HG03457 (cell line): ENCODE measurements around the gene TSPAN9.

ENCODE experiments used
- ATAC-seq: cut with Tn5 transposase; IDR thresholded peaks from one replicate; pipeline ENCODE4 v1.9.1; 2021; ENCODE audit warnings: moderate number of reproducible peaks; ENCODE audit not compliant: unreplicated experiment

TSPAN9 gene

DNA sequence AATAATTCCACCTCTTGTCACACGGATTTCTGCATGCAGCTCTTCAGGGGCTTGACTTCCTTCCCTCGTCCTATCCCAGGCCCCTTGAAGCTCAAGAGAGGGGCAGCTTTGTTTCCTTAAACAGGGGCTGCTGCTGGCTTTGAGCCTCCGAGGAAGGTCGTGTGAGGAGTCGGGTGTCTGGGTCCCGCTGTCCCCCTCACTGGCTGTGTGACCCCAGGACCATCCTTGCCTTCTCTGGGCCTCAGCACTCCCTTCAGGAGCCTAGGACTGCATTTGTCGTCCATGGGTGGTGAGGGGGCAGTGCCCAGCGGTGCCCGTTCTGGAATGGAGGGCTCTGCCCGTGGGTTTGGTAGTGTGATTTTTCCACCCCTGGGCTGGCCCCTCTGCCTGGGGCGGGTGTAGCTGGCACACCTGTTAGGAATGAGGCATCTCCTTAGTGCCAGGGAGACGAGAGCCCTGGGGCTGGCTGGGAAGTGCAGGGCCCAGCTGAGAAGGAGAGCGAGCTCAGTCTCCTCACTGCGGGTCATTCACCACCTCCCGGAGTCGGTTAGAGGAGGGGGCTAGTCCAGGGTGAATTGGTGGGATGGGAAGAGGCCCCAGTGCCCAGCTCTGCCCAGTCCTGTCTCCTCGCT is 60.8 kb downstream of the TSPAN9 start:
- no peak for ATAC-seq

- no peak for ATAC-seq
Observed at GRCh38 chr12:3138941-3139511, 61.8 kb downstream of the TSPAN9 start.

DNA sequence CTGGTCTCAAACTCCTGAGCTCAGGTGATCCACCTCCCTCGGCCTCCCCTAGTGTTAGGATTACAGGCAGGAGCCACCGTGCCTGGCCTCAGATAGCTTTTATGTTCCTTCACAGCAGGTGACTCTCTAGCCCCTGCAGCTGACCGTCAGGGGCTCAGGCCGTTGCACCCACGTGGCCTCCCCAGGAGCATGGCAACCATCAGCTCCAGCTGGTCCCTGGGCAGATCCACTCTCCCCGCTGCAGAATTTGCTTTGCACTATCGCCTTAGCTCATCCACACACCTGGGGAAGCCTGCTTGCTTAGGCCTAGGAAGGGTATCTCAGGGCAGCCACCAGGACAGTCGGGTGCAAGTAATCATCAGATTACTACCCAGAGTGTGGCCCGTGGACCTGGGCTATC is 62.6 kb downstream of the TSPAN9 start:
- no peak for ATAC-seq

DNA sequence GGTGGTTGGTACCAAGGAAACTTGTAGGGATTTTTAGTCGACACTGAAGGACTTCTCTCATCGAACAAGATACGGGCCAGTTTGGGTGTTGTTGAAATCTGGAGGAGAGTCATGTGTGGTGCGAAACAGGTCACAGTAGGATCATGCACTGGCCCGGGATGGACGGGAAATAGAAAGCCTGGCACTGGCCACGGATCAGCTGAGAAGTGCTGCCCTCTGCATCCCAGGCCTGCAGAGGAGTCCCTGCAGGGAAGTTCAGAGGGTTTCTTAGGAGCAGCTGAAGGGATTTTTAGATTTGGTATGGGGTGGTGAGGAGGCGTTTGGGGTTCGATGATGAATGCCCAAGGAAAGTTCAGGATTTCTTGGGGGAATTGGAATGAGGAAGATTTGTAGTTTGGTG is 63.1 kb downstream of the TSPAN9 start:
- no peak for ATAC-seq

- no peak for ATAC-seq
Observed at GRCh38 chr12:3141339-3142321, 64.5 kb downstream of the TSPAN9 start.

DNA sequence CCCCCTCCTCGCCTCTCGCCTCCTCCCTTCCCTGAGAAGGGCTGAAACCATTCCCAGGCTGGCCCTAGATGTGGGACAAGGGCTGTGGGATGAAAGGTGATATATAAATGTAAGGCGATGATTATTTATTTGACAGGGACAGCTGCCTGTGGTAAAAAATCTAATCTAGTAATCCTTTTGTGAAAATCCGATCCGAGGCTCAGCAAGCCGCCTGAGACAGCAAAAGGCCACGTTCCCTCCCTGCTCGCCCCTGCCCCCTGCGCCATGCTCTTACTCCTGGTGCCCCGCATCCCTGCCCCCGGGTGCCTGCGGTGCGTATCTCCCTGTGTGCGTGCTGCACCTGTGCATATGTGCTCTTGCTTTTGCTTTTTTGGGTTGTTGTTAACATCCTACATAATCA is 65.2 kb downstream of the TSPAN9 start:
- no peak for ATAC-seq

DNA sequence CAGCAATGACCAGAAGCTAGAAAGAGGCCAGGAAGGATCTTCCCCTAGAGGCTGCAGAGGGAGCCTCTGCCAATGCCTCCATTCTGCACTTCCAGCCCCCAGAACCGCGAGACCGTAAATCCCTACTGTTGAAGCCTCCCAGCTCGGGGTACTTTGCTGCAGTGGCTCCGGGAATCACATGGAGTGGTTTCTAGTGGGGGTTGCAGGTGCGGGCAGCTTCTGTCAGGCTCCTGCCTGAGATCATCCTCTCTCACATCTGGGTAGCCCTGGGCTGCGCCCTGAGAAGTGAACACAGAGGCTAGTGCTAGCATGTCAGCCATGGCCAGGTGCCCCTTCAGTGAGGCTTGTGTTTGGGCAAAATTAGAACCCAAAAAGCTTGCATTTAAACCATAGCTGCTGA is 67.3 kb downstream of the TSPAN9 start:
- no peak for ATAC-seq

- no peak for ATAC-seq
Observed at GRCh38 chr12:3145033-3145432, 67.9 kb downstream of the TSPAN9 start.

DNA sequence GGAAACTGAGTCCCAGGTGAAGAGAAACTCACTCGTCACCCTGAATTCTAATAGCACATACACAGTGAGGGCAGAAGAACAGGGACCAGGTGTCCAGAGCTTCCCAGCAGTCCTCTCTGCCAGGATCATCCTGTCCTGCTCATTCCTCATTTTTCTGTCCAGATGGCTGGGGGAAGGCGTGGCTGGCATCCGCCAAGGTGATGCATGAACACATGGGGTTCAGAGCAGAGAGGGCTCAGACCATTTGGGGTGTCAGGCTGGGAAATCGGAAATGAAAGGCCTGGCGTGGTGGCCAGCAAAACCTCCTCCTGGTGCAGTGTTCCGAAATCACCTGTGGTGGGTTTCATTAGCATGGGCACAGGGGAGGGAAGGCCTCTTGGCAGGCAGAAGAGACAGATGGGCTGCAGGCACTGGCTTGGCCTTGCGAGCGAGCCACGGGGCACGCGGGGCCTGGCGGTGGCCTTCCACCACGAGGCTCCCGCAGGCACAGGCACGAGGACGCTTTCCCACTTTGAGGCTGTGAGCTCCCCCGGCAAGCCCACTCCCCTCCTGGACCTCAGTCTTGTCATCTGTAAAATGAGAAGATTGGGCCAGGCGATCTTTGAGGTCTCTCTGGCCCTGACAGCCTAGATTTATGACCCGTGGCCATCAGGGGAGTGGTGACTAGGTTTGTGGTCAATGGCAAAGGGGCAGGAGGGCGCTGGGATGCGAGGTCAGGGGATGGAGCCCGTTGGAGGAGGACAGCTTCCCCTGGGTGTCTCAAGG is 68.5 kb downstream of the TSPAN9 start:
- no peak for ATAC-seq

GRCh38 chr12:3147260-3147659 is 70.1 kb downstream of the TSPAN9 start:
- ATAC-seq = no peak

DNA sequence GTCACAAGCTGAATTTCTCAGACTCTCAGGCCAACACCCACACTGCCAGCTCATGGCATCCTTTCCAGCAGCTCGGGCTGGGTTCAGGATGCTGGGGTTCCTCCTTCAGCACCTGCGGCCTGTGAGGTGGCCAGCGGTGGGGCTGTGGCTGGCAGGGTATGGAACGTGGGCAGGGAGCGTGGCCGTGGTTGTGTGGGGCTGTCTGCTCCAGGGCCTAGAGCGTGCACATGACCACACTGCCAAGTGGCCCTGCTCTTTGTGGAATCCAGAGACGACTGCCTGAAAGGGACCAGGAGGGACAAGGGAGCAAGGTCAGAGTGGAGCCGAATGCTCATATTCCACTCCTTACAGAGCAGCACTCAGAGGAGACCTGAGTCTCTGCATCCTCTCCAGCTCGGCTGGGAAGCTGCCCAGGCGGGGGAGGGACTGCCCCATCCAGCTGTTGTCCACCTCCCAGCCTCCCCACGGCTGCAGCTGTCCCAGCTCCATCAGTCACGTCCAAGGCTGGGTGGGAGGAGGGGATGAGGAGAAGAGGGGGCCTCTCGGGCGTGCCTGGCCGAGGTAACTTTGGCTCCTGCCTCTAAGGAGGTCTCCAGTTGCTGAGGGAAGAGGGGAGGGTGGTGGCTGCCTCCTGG is 71.3 kb downstream of the TSPAN9 start:
- ATAC-seq = no peak

GRCh38 chr12:3149515-3150307 is 72.5 kb downstream of the TSPAN9 start:
- no peak for ATAC-seq

DNA sequence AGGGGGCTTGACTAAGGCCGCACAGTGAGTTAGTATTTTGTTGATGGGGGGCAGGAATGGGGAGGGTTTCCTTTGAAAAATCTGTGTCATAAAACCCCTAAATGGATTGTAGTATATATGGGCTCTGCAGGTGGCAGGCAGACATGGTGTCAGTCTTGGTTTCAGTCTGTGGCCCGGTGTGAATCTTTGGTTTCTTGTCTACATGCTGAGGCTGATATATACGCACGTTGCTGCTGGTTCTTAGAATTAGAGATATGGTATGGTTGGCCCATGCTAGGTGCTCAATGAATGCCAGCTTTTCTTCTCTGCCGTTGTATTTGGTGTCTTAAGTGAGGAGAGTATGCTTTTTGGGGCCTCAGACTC is 73.1 kb downstream of the TSPAN9 start:
- no peak for ATAC-seq

DNA sequence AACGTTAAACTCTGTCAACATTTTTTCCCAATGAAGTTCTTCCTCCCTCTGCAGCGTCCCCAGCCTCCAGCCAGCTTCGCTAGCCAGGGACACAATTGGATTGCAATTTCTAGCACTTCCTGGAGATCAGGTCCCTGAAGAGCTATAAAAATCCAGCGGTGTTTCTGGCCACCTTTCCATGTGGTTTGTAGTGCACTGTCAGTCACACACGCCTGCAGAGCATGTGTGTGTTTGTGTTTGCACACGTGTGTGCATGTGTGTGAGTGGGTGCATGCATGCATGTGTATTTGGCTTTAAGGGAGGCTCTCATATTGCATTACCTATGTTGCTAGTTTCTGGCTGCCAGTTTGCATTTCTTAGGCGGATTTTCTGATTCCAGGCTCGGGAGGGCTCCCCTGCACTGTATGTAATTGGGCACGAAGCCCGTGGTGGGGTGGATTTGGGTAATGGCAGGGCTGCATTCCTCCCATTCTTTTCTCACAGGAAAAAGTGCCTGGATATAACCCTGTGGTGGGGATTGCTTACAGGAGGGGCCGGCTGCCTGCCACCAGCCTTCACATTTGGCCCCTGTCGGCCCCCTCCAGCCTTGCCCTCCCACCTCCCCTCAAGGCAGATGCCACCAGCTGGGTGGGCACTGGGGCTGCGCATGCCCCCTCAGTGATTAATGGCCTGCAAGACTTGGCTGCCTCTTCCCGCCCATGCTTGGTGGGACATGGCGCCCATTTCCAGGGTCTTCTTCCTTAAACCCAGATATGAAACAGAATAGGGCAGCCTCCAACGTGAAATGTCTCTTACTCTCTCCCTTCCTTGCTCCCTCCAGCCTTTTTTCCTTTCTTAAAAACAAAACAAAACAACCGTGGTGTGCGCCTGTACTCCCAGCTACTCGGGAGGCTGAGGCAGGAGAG is 74.0 kb downstream of the TSPAN9 start:
- ATAC-seq = no peak

DNA sequence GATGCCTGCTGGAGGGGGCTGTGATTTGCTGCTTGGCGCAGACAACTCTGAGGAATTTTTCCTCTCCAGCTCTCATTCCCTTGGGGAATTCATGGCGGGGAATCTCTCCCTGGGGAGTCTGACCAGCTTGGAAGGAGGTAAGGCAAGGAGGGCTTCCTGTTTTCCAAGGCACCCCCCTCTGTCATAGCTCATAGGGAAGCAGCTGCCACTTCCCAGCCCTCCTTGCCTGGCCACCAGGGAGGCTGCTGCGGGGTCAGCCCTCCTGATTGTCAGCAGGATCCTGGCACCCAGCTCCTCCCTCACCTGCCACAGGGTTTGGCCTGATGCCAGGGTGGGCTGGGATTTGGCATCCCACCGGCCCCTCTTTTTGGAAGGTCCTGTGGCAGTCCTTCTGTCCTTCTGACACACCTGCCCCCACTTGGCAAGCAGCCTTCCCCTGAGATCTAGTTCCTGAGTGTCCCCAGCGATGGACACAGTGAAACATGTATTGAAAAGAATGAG is 74.9 kb downstream of the TSPAN9 start:
- no peak for ATAC-seq

GRCh38 chr12:3152892-3153291 is 75.7 kb downstream of the TSPAN9 start:
- ATAC-seq = no peak

DNA sequence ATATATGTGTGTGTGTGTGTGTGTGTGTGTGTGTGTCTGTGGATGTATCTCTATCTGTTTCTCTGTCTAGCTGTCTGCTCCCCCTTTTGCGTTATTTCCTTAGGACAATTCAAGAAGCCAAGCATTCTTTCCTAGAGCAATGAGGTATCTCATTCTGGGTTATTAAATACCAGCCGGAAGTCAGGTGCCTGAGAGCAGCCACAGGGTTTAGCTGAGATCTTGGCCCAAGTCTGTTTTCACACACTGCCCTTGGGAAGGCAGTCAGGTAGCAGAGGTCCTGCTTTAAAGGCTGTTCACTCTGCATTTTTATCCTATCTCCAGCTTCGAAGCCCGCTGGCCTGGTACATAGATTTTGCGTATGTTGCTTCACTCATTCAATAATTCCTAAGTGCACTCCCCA is 76.8 kb downstream of the TSPAN9 start:
- ATAC-seq = no peak

DNA sequence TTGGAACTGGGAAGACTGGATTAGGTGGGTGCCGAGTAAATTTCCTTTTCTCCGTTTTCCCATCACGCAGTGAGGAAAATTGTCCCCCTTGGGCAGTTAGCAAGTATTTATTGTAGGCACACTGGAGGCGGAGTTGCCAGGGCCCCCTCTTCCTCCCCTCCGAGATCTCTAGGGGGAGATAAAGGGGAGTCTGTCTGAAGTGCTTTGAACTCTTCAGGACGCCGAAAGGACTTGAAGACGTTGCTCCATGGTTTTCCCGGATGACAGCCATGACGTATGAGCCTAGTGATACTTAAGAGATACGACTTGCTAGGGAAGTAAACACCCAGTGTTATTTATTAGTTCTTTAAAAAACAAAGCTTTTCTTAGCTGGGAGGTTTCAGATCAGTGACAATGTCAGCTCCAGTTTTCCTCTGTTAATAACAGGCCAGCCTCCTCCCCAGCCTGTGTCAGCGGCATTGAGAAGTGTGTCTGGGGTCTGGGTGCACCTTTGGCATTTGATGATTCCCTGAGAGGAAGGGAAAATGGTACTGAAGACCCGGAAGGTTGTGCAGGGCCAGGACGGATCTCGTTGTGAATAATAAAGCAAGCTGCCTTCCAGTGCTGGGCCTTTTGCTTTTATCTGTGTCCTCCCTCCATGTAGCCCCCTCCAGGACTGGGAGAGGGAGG is 78.7 kb downstream of the TSPAN9 start:
- no peak for ATAC-seq
